MM.1S (cell line): ENCODE results near the gene MRPS22.

Experiments used
- EZH2 ChIP-seq: fragments of 300-600 bp; sonication (generic); optimal IDR thresholded peaks from 2 replicates; pipeline ENCODE3; 2017; ENCODE audit warnings: low read depth, mild to moderate bottlenecking, antibody characterized with exemption, low read length, mixed read lengths
- EZH2phosphoT487 ChIP-seq: fragments of 300-600 bp; sonication (generic); IDR thresholded peaks from 2 replicates; pipeline ENCODE4 v1.6.1; 2018; ENCODE audit warnings: antibody characterized with exemption, low read length
- TF ChIP-seq, protein P1 (sequence below): fragments of 300-600 bp; sonication (generic); IDR thresholded peaks from 2 replicates; pipeline ENCODE4 v1.5.1; 2016; ENCODE audit warnings: antibody characterized with exemption, low read length, mixed read lengths

DNA sequence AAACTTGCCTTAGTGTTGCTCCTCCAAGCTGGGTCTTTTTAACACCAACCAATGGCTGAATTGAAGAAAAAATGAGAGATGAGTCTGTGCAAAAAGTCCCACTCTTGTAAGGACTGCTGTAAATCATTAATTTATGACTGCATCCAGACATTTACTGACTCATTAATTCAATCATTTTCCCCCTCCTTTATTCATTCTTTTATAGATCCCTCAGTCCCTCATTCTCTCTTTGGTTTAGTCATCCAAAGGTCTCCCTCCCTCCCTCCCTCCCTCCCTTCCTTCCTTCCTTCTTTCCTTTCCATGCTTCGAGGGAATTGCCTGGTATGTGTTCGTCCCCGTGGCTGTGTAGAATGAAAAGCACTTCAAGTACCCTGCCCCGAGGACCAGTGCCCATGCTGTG lies 35.3 kb upstream of the MRPS22 start:
- TF ChIP-seq, protein P1, sequence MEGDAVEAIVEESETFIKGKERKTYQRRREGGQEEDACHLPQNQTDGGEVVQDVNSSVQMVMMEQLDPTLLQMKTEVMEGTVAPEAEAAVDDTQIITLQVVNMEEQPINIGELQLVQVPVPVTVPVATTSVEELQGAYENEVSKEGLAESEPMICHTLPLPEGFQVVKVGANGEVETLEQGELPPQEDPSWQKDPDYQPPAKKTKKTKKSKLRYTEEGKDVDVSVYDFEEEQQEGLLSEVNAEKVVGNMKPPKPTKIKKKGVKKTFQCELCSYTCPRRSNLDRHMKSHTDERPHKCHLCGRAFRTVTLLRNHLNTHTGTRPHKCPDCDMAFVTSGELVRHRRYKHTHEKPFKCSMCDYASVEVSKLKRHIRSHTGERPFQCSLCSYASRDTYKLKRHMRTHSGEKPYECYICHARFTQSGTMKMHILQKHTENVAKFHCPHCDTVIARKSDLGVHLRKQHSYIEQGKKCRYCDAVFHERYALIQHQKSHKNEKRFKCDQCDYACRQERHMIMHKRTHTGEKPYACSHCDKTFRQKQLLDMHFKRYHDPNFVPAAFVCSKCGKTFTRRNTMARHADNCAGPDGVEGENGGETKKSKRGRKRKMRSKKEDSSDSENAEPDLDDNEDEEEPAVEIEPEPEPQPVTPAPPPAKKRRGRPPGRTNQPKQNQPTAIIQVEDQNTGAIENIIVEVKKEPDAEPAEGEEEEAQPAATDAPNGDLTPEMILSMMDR = no peak
- TF ChIP-seq EZH2phosphoT487 = no peak
- TF ChIP-seq EZH2 = no peak
